Prostate gland (tissue), 2 donors: Measurements from ENCODE around the gene TRIM14. TPM values are rescaled to one million over a fixed set of nuclear protein-coding genes. Genes with fewer than 3 reads are reported as not detected.
"Not testable (repeated sequence)": the region's sequence is repeated elsewhere in the genome, so short reads cannot be mapped to it uniquely, and the experiment has no call there.

Source experiments
- DNase-seq: peaks from one replicate; pipeline ENCODE4 v3.0.0-alpha.2; 2019; ENCODE audit warnings: low spot score
- H3K27ac ChIP-seq, 2 donors: fragments of 200-600 bp; sonication (generic); 2 replicates each; pipeline ENCODE4 v1.5.1; 2017 to 2019
- H3K27me3 ChIP-seq: fragments of 200-600 bp; sonication (generic); replicated peaks from 2 replicates; pipeline ENCODE4 v1.5.1; 2019; ENCODE audit not compliant: insufficient read depth
- H3K36me3 ChIP-seq, 2 donors: fragments of 200-600 bp; sonication (generic); 1 replicate in 1 of 2; 2 replicates in 1 of 2; pipeline versions ENCODE4 v1.5.1 to v1.8.1; 2017 to 2019
- H3K4me1 ChIP-seq: fragments of 200-600 bp; sonication (generic); replicated peaks from 2 replicates; pipeline ENCODE4 v1.5.1; 2019
- H3K4me3 ChIP-seq, 2 donors: fragments of 200-600 bp; sonication (generic); 2 replicates each; pipeline ENCODE4 v1.5.1; 2017 to 2019
- H3K9me3 ChIP-seq: fragments of 200-600 bp; sonication (generic); 2 replicates; pipeline ENCODE4 v1.5.1; 2017
- CTCF ChIP-seq, 4 experiments: fragments of 200-600 bp in 2 of 4; fragments of 450-650 bp in 2 of 4; sonication (generic) in 2 of 4; IDR thresholded peaks; 1 replicate in 3 of 4; 2 replicates in 1 of 4; pipeline ENCODE4 v1.5.1; 2016 to 2019; ENCODE audit warnings: antibody characterized with exemption in 4 of 4, mild to moderate bottlenecking in 2 of 4, moderate library complexity in 2 of 4
- POLR2A ChIP-seq: fragments of 450-650 bp; IDR thresholded peaks from one replicate; pipeline ENCODE4 v1.6.1; 2016; ENCODE audit warnings: antibody characterized with exemption, mild to moderate bottlenecking
- POLR2AphosphoS5 ChIP-seq: sonication (generic); formaldehyde crosslinking; IDR thresholded peaks from one replicate; pipeline ENCODE4 v1.6.1; 2017; ENCODE audit warnings: antibody characterized with exemption
- WGBS: methylation state at CpG from one replicate; pipeline ENCODE4 v1.1.5; 2018; 5-methylcytosine and 5-hydroxymethylcytosine counted together
- intact Hi-C: fragments of 100-400 bp; cut with DNase I; formaldehyde crosslinking; loops from one replicate; pipeline ENCODE4 v1.14.2; 2022
- total RNA-seq, 2 donors: library from RNA; depleted of rRNA; stranded (reverse); fragments of >200 nt; gene quantifications; one replicate each; pipeline ENCODE4 v1.1.0, GENCODE V29; 2016

Gene TRIM14
- total RNA-seq, 2 donors from 2014 or later: 23.4 to 24.3 TPM

GRCh38 chr9:98121058-98121457 is 2.0 kb upstream of the TRIM14 start:
- no peak for TF ChIP-seq POLR2A
- TF ChIP-seq POLR2AphosphoS5: peak; percentile 87
- peak in 1 of 4 experiments; percentile 62 for TF ChIP-seq CTCF (IDR thresholded peaks at IDR 0.05)
- no peaks in the 10 kb centered on the region for H3K36me3 ChIP-seq
- intact Hi-C loops: no loop called here
- DNase-seq: peak; percentile 90
- no peaks in the 10 kb centered on the region for H3K9me3 ChIP-seq
- peaks cover 7% of the 10 kb centered on the region for H3K4me1 ChIP-seq
- H3K27ac ChIP-seq: peak overlapping the region; percentile 38 to 88
- H3K27me3 ChIP-seq: no peaks in the 10 kb centered on the region
- no peak overlapping the region for H3K4me3 ChIP-seq
- WGBS: 7% methylated on average over 3 of the region's 3 CpGs

- WGBS: 53% methylated on average over 3 of the region's 3 CpGs
- no peak for DNase-seq
- peaks cover 7% of the 10 kb centered on the region for H3K4me1 ChIP-seq
- intact Hi-C loops: no loop called here
- no peaks in the 10 kb centered on the region for H3K27me3 ChIP-seq
- H3K4me3 ChIP-seq: no peak overlapping the region
- no peaks in the 10 kb centered on the region for H3K36me3 ChIP-seq
- TF ChIP-seq POLR2AphosphoS5 (no peak), POLR2A (no peak), CTCF (IDR thresholded peaks at IDR 0.05) (no peak)
- H3K9me3 ChIP-seq: no peaks in the 10 kb centered on the region
- peak overlapping the region; percentile 38 to 88 for H3K27ac ChIP-seq
Observed at GRCh38 chr9:98120476-98120875, 1.5 kb upstream of the TRIM14 start.

- no peaks in the 10 kb centered on the region for H3K27me3 ChIP-seq
- TF ChIP-seq CTCF (IDR thresholded peaks at IDR 0.05): peak in 1 of 4 experiments; percentile 30
- no peak for TF ChIP-seq POLR2AphosphoS5
- no peaks in the 10 kb centered on the region for H3K36me3 ChIP-seq
- peak overlapping the region; percentile 81 to 88 for H3K27ac ChIP-seq
- intact Hi-C loops: no loop called here
- peak overlapping the region; percentile 62 to 63 for H3K4me3 ChIP-seq
- H3K4me1 ChIP-seq: peaks cover 7% of the 10 kb centered on the region
- 47% methylated on average over 5 of the region's 5 CpGs for WGBS
- DNase-seq: peak; percentile 32
- H3K9me3 ChIP-seq: no peaks in the 10 kb centered on the region
Observed at GRCh38 chr9:98117984-98118639, 910 bp downstream of the TRIM14 start.

GRCh38 chr9:98117097-98117496 is 1.9 kb downstream of the TRIM14 start:
- intact Hi-C loops: not testable (repeated sequence)
- 99% methylated on average over 6 of the region's 6 CpGs for WGBS

GRCh38 chr9:98109052-98109451 is 10.0 kb downstream of the TRIM14 start:
- intact Hi-C loops: no loop called here
- 74% methylated on average over 3 of the region's 3 CpGs for WGBS
- Histone ChIP-seq H3K27me3 (no peaks in the 10 kb centered on the region), H3K36me3 (no peaks in the 10 kb centered on the region), H3K4me3 (no peak overlapping the region), H3K27ac (no peak overlapping the region), H3K4me1 (no peaks in the 10 kb centered on the region), H3K9me3 (no peaks in the 10 kb centered on the region)
- DNase-seq: no peak
- no peak for TF ChIP-seq CTCF (IDR thresholded peaks at IDR 0.05)
- TF ChIP-seq POLR2AphosphoS5: no peak
- TF ChIP-seq POLR2A: no peak

More at GRCh38 chr9:98117097-98117496, 1.9 kb downstream of the TRIM14 start:
- H3K9me3 ChIP-seq, H3K27me3 ChIP-seq, H3K4me1 ChIP-seq, H3K27ac ChIP-seq, DNase-seq, H3K4me3 ChIP-seq, H3K36me3 ChIP-seq: not testable (repeated sequence)
